Forelimb muscle (tissue), 1 donor: ENCODE measurements around the gene AFAP1L1. TPM values are rescaled to one million over a fixed set of nuclear protein-coding genes. Genes with fewer than 3 reads are reported as not detected.

Source experiments
- DNase-seq: peaks from one replicate; pipeline ENCODE4 v3.0.0-alpha.2; 2013; ENCODE audit warnings: low read depth
- polyA plus RNA-seq: library from polyadenylated mRNA; unstranded; fragments of 120-200 nt; gene quantifications from one replicate; pipeline ENCODE4 v1.2.1, GENCODE V29; 2013; ENCODE audit not compliant: insufficient read length

AFAP1L1 gene
- 106 TPM for polyA plus RNA-seq

GRCh38 chr5:149271716-149272563 is at the start of gene AFAP1L1:
TSS of gene AFAP1L1 (plus strand) at chr5:149271859. CDS start at chr5:149271969, 110 bp downstream.
- DNase-seq = no peak

- no peak for DNase-seq
Measured at GRCh38 chr5:149223081-149223848, 48.4 kb upstream of the AFAP1L1 start.

GRCh38 chr5:149224282-149224681 is 47.4 kb upstream of the AFAP1L1 start:
- no peak for DNase-seq

- DNase-seq = no peak
Measured at GRCh38 chr5:149227168-149227826, 44.4 kb upstream of the AFAP1L1 start.

- peak; percentile 29 for DNase-seq
Measured at GRCh38 chr5:149228618-149229297, 42.9 kb upstream of the AFAP1L1 start.

- no peak for DNase-seq
Measured at GRCh38 chr5:149229298-149229937, 42.2 kb upstream of the AFAP1L1 start.

- no peak for DNase-seq
Measured at GRCh38 chr5:149235841-149236240, 35.8 kb upstream of the AFAP1L1 start.

GRCh38 chr5:149237662-149238061 is 34.0 kb upstream of the AFAP1L1 start:
- DNase-seq = no peak

- DNase-seq = no peak
Measured at GRCh38 chr5:149238540-149238939, 33.1 kb upstream of the AFAP1L1 start.

- no peak for DNase-seq
Measured at GRCh38 chr5:149239917-149240316, 31.7 kb upstream of the AFAP1L1 start.

GRCh38 chr5:149240354-149240998 is 31.2 kb upstream of the AFAP1L1 start:
- DNase-seq = no peak

GRCh38 chr5:149242339-149242738 is 29.3 kb upstream of the AFAP1L1 start:
- no peak for DNase-seq

- DNase-seq = no peak
Measured at GRCh38 chr5:149246906-149247305, 24.8 kb upstream of the AFAP1L1 start.

- no peak for DNase-seq
Measured at GRCh38 chr5:149247726-149248125, 23.9 kb upstream of the AFAP1L1 start.

GRCh38 chr5:149251546-149251945 is 20.1 kb upstream of the AFAP1L1 start:
- no peak for DNase-seq

- no peak for DNase-seq
Measured at GRCh38 chr5:149254506-149254905, 17.2 kb upstream of the AFAP1L1 start.

GRCh38 chr5:149256451-149256850 is 15.2 kb upstream of the AFAP1L1 start:
- no peak for DNase-seq

- no peak for DNase-seq
Measured at GRCh38 chr5:149257131-149257530, 14.5 kb upstream of the AFAP1L1 start.

- no peak for DNase-seq
Measured at GRCh38 chr5:149257889-149258705, 13.6 kb upstream of the AFAP1L1 start.

- DNase-seq = no peak
Measured at GRCh38 chr5:149260761-149261160, 10.9 kb upstream of the AFAP1L1 start.
